Liver (tissue), 3 donors: ENCODE measurements around the gene BTBD8.

ENCODE experiments used
- EGR1 ChIP-seq, 2 donors: IDR thresholded peaks; 2 replicates each; pipeline ENCODE4 v1.6.1; 2016 to 2018; ENCODE audit warnings: antibody characterized with exemption in 2 of 2, low read depth in 2 of 2
- FOXA1 ChIP-seq: IDR thresholded peaks from 2 replicates; pipeline ENCODE4 v1.6.1; 2016; ENCODE audit warnings: antibody characterized with exemption
- GABPA ChIP-seq, 2 donors: IDR thresholded peaks in 1 of 2; conservative IDR thresholded peaks in 1 of 2; 2 replicates each; pipeline ENCODE4 v1.6.1; 2016; ENCODE audit warnings: antibody characterized with exemption in 2 of 2, mild to moderate bottlenecking in 1 of 2, moderate library complexity in 1 of 2
- HNF4A ChIP-seq, 2 donors: conservative IDR thresholded peaks; 2 replicates each; pipeline ENCODE4 v1.6.1; 2016; ENCODE audit warnings: antibody characterized with exemption in 2 of 2, mild to moderate bottlenecking in 2 of 2
- JUND ChIP-seq, 2 donors: IDR thresholded peaks; 2 replicates each; pipeline ENCODE4 v1.6.1; 2016; ENCODE audit warnings: antibody characterized with exemption in 2 of 2
- RAD21 ChIP-seq, 2 donors: IDR thresholded peaks; 2 replicates each; pipeline ENCODE4 v1.6.1; 2016; ENCODE audit warnings: antibody characterized with exemption in 2 of 2, mild to moderate bottlenecking in 2 of 2
- YY1 ChIP-seq: IDR thresholded peaks from 2 replicates; pipeline ENCODE4 v1.6.1; 2016; ENCODE audit warnings: antibody characterized with exemption, mild to moderate bottlenecking
- TF ChIP-seq, protein P1 (sequence below): IDR thresholded peaks from 2 replicates; pipeline ENCODE4 v1.6.1; 2016; ENCODE audit warnings: antibody characterized with exemption
- TF ChIP-seq, protein P2 (sequence below): IDR thresholded peaks from 2 replicates; pipeline ENCODE4 v1.6.1; 2016; ENCODE audit warnings: antibody characterized with exemption, mild to moderate bottlenecking
- TF ChIP-seq, protein P3 (sequence below): fragments of 150-350 bp; IDR thresholded peaks from 2 replicates; pipeline ENCODE4 v1.5.1; 2017; ENCODE audit warnings: improper control_type of control experiment, low read depth, low read length; ENCODE audit not compliant: missing input control
- TF ChIP-seq, protein P4 (sequence below): IDR thresholded peaks from 2 replicates; pipeline ENCODE4 v1.6.1; 2016; ENCODE audit warnings: antibody characterized with exemption
- donor health status: healthy.
- donor health status: healthy.

DNA sequence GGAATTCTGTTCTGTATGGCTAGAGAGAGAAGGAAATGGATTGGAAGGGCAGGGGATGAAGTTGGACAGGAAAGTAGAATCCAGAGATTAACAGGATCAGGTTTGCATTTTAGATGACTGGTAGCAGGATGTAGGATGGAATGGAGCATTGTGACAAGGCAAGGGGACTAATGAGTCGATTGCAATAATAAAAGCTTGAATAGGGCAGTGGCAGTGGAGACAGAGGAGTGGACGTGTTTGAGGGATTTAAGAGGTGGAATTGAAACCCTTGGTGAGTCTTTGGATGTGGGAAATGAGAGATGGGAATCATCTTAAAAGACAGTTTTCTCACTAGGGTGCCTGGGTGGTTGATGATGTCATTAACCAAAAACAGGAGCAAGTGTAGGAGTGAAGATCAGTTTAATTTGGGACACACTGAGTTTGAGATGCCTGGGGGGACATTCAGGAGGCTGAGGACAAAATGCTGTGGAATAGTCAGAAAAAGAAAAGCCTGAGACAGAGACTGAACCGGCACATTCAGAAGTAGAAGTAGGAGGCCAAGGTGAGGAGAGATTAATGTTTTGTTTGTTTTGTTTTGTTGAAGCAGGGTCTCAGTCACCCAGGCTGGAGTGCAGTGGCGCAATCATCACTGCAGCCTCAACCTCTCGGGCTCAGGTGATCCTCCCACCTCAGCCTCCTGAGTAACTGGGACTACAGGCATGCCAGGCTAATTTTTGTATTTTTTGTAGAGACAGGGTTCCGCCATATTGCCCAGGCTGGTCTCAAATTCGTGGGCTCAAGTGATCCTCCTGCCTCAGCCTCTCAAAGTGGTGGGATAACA lies 108.5 kb downstream of the BTBD8 start:
- TF ChIP-seq EGR1 (IDR thresholded peaks at IDR 0.05; ENCODE audit: low read depth in 2 of 2) = no peak
- TF ChIP-seq, protein P1, sequence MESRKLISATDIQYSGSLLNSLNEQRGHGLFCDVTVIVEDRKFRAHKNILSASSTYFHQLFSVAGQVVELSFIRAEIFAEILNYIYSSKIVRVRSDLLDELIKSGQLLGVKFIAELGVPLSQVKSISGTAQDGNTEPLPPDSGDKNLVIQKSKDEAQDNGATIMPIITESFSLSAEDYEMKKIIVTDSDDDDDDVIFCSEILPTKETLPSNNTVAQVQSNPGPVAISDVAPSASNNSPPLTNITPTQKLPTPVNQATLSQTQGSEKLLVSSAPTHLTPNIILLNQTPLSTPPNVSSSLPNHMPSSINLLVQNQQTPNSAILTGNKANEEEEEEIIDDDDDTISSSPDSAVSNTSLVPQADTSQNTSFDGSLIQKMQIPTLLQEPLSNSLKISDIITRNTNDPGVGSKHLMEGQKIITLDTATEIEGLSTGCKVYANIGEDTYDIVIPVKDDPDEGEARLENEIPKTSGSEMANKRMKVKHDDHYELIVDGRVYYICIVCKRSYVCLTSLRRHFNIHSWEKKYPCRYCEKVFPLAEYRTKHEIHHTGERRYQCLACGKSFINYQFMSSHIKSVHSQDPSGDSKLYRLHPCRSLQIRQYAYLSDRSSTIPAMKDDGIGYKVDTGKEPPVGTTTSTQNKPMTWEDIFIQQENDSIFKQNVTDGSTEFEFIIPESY = no peak
- TF ChIP-seq, protein P2, sequence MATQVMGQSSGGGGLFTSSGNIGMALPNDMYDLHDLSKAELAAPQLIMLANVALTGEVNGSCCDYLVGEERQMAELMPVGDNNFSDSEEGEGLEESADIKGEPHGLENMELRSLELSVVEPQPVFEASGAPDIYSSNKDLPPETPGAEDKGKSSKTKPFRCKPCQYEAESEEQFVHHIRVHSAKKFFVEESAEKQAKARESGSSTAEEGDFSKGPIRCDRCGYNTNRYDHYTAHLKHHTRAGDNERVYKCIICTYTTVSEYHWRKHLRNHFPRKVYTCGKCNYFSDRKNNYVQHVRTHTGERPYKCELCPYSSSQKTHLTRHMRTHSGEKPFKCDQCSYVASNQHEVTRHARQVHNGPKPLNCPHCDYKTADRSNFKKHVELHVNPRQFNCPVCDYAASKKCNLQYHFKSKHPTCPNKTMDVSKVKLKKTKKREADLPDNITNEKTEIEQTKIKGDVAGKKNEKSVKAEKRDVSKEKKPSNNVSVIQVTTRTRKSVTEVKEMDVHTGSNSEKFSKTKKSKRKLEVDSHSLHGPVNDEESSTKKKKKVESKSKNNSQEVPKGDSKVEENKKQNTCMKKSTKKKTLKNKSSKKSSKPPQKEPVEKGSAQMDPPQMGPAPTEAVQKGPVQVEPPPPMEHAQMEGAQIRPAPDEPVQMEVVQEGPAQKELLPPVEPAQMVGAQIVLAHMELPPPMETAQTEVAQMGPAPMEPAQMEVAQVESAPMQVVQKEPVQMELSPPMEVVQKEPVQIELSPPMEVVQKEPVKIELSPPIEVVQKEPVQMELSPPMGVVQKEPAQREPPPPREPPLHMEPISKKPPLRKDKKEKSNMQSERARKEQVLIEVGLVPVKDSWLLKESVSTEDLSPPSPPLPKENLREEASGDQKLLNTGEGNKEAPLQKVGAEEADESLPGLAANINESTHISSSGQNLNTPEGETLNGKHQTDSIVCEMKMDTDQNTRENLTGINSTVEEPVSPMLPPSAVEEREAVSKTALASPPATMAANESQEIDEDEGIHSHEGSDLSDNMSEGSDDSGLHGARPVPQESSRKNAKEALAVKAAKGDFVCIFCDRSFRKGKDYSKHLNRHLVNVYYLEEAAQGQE = no peak
- TF ChIP-seq, protein P3, sequence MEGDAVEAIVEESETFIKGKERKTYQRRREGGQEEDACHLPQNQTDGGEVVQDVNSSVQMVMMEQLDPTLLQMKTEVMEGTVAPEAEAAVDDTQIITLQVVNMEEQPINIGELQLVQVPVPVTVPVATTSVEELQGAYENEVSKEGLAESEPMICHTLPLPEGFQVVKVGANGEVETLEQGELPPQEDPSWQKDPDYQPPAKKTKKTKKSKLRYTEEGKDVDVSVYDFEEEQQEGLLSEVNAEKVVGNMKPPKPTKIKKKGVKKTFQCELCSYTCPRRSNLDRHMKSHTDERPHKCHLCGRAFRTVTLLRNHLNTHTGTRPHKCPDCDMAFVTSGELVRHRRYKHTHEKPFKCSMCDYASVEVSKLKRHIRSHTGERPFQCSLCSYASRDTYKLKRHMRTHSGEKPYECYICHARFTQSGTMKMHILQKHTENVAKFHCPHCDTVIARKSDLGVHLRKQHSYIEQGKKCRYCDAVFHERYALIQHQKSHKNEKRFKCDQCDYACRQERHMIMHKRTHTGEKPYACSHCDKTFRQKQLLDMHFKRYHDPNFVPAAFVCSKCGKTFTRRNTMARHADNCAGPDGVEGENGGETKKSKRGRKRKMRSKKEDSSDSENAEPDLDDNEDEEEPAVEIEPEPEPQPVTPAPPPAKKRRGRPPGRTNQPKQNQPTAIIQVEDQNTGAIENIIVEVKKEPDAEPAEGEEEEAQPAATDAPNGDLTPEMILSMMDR = no peak
- TF ChIP-seq GABPA (IDR thresholded peaks at IDR 0.05 in 1 of 2, conservative IDR thresholded peaks at IDR 0.05 in 1 of 2) = no peak
- TF ChIP-seq YY1 = no peak
- TF ChIP-seq, protein P4, sequence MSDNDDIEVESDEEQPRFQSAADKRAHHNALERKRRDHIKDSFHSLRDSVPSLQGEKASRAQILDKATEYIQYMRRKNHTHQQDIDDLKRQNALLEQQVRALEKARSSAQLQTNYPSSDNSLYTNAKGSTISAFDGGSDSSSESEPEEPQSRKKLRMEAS = no peak
- no peak for TF ChIP-seq JUND (IDR thresholded peaks at IDR 0.05)
- TF ChIP-seq RAD21 (IDR thresholded peaks at IDR 0.05) = no peak
- TF ChIP-seq HNF4A (conservative IDR thresholded peaks at IDR 0.05) = no peak
- TF ChIP-seq FOXA1 = no peak
